Ectodermal cell (in vitro differentiated cells): ENCODE measurements around the gene TP53I11.

Experiments used
- H3K27ac ChIP-seq: 2 replicates; pipeline ENCODE4 v1.7.0; 2013; ENCODE audit warnings: mild to moderate bottlenecking, low read depth, low read length; ENCODE audit not compliant: insufficient read depth, poor library complexity, severe bottlenecking
- H3K27me3 ChIP-seq: 2 replicates; pipeline ENCODE4 v1.7.0; 2013; ENCODE audit warnings: mild to moderate bottlenecking, low read length; ENCODE audit not compliant: insufficient read depth, control insufficient read depth, poor library complexity, severe bottlenecking
- H3K36me3 ChIP-seq: one replicate; pipeline ENCODE4 v1.7.0; 2013; ENCODE audit warnings: low read length; ENCODE audit not compliant: control insufficient read depth, insufficient read depth
- H3K4me1 ChIP-seq: one replicate; pipeline ENCODE4 v1.7.0; 2013; ENCODE audit warnings: low read length; ENCODE audit not compliant: control insufficient read depth, insufficient read depth
- H3K4me3 ChIP-seq: 2 replicates; pipeline ENCODE4 v1.7.0; 2013; ENCODE audit warnings: low read depth, low read length, control low read depth; ENCODE audit not compliant: insufficient read depth
- H3K9me3 ChIP-seq: 2 replicates; pipeline ENCODE4 v1.7.0; 2013; ENCODE audit warnings: mild to moderate bottlenecking, low read length, moderate library complexity; ENCODE audit not compliant: control insufficient read depth
- WGBS, 2 experiments: methylation state at CpG; one replicate each; pipeline ENCODE4 v1.1.7; 2013; ENCODE audit warnings: missing lambda C conversion rate in 2 of 2; 5-methylcytosine and 5-hydroxymethylcytosine counted together

TP53I11 gene

DNA sequence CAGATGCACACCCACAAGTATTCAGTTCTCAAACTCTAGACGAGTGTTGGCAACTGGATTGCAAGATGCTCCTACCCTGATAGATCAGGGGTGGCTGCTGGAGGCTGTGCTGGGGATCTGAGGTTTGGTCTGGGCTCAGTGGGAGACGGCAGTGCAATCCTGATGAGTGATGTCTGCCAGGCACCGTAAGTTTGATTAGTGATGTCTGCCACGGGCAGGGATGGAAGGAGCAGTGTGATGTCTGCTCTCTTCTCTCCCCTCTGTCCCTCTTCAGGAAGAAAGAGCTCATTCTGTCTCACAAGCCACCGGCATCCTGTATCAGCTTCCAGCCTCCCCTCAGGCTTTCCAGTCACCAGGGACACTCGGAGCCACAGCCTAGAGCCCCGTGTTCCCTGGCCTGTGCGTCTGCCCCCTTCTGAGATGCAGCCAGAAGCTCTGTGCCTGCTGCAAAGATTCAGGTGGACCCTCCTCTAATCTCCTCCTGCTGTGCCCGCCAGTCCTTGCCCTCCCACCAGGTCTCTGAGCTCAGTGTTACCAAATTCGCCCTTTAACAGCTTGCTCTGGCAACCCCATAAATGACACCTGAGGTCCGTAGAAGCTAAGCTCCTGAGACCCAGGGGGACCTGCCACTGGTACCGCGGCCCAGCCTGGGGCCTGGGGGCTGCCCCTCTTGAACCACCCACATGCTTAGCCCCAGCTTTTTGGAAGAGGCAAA is 19.9 kb downstream of the TP53I11 start:
- Histone ChIP-seq H3K27me3 (no peaks in the 10 kb centered on the region), H3K4me3 (no peak overlapping the region), H3K4me1 (peaks cover 18% of the 10 kb centered on the region), H3K36me3 (no peaks in the 10 kb centered on the region), H3K27ac (no peak overlapping the region), H3K9me3 (no peaks in the 10 kb centered on the region)
- WGBS, 2 experiments: 69 to 72% methylated on average over 13 of the region's 13 CpGs

DNA sequence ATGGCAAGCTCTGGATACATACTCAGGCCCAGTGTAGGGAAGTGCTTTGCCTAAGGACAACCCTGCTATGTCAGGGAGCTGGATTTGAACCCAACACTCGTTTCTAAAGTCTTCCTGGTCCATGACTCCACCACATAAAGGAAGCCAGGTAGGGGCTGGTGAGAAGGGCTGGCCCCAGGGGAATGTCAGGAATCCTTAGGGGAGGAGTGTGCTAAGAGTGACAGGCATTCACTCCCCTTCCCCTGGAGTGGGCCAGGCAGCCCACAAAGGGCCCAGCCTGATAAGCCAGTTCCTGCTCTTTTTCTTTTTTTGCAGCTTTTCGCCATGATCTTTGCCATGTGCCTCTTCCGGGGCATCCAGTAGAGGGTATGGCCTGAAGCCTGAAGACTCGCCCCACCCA is 21.9 kb downstream of the TP53I11 start:
- Histone ChIP-seq H3K27me3 (no peaks in the 10 kb centered on the region), H3K4me1 (peaks cover 18% of the 10 kb centered on the region), H3K27ac (no peak overlapping the region), H3K4me3 (no peak overlapping the region), H3K9me3 (no peaks in the 10 kb centered on the region), H3K36me3 (no peaks in the 10 kb centered on the region)
- 69 to 70% methylated on average over 4 of the region's 4 CpGs for WGBS, 2 experiments

DNA sequence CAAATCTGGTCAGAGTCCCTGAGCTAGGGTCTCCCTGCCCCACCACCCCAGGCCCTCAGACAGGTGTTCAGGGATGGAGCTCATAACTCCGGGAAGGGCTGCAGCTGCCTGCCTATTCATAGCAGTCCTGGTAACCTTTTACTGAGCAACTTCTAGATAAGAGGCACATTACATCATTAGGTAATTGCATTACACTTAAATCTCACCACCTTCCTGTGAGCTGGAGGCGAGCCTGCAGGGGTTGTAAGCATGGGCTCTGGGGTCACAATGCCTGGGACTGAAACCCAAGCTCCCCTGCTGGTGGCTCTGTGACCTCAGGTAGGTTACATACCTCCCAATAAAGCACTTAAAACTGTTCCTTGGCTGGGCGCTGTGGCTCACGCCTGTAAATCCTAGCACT is 22.5 kb downstream of the TP53I11 start:
- peaks cover 18% of the 10 kb centered on the region for H3K4me1 ChIP-seq
- no peak overlapping the region for H3K27ac ChIP-seq
- H3K9me3 ChIP-seq: no peaks in the 10 kb centered on the region
- no peaks in the 10 kb centered on the region for H3K27me3 ChIP-seq
- H3K36me3 ChIP-seq: no peaks in the 10 kb centered on the region
- H3K4me3 ChIP-seq: no peak overlapping the region
- 91 to 96% methylated on average over 4 of the region's 4 CpGs for WGBS, 2 experiments

DNA sequence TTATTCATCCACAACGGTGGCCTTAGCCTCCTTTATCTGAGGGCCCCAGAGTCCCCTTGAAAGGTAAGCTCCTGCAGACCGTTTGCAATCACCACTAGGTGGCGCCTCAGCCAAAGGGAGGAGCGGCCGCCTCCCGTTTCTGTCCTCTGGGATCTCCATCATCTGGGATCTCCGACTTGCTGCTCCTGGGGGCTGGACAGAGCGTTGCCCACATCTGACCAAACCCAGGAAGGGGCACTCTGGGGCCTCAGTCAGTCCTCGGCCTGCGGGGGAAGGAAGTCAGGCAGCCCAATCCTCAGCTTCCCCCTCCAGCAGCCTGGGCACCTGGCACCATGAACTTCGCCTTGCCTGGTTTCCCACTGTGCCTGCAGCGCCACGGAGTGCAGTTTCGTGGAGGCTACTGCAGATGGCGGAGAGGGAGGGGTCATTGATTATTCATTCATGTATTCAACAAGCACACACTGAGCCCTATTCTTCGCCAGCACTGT is 23.5 kb downstream of the TP53I11 start:
- Histone ChIP-seq H3K4me1 (peaks cover 18% of the 10 kb centered on the region), H3K36me3 (no peaks in the 10 kb centered on the region), H3K27me3 (no peaks in the 10 kb centered on the region), H3K4me3 (no peak overlapping the region), H3K27ac (no peak overlapping the region), H3K9me3 (no peaks in the 10 kb centered on the region)
- 34 to 36% methylated on average over 16 of the region's 16 CpGs for WGBS, 2 experiments

DNA sequence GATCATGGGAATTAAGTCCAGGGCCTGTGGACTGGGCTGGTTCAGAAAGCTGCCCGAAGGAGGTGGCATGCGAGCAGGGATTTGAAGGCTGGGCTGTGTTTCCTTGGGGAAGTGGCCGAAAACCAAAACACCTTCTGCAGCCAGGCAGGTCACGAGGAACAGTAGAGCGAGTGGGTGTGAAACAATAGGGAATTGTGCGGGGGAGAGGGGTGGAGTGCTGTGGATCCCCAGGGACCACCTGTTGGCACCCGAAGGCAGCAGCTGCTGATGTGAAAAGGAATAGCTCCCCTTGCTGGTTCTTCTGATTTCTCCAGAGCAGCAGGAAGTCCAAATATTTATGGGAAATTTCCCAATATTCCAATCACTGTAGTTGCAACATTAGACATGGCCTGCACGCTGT is 24.6 kb downstream of the TP53I11 start:
- 87 to 89% methylated on average over 8 of the region's 8 CpGs for WGBS, 2 experiments
- Histone ChIP-seq H3K27me3 (no peaks in the 10 kb centered on the region), H3K36me3 (no peaks in the 10 kb centered on the region), H3K4me1 (peaks cover 14% of the 10 kb centered on the region), H3K27ac (no peak overlapping the region), H3K4me3 (no peak overlapping the region), H3K9me3 (no peaks in the 10 kb centered on the region)

DNA sequence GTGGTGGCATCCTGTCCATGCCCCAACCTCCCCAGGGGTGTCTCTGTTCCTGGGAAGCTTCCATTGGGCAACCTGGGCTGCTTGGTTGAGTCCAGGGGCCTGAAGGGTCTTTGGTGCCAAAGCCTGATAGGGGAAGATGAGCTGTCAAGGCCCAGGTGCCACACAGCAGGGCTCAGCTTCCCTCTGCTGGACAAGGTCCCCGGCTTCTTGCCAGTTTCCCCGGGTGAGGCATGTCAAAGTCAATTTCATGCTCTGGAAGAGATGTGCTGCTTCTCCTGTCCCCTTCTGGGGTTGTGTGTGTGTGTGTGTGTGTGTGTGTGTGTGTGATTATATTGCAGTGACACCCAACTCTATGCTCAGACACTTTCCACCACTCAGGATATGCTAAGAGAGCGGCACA is 26.9 kb downstream of the TP53I11 start:
- Histone ChIP-seq H3K4me1 (peaks cover 2% of the 10 kb centered on the region), H3K27ac (no peak overlapping the region), H3K27me3 (no peaks in the 10 kb centered on the region), H3K36me3 (no peaks in the 10 kb centered on the region), H3K4me3 (no peak overlapping the region), H3K9me3 (no peaks in the 10 kb centered on the region)
- WGBS, 2 experiments: 94 to 97% methylated on average over 3 of the region's 3 CpGs

DNA sequence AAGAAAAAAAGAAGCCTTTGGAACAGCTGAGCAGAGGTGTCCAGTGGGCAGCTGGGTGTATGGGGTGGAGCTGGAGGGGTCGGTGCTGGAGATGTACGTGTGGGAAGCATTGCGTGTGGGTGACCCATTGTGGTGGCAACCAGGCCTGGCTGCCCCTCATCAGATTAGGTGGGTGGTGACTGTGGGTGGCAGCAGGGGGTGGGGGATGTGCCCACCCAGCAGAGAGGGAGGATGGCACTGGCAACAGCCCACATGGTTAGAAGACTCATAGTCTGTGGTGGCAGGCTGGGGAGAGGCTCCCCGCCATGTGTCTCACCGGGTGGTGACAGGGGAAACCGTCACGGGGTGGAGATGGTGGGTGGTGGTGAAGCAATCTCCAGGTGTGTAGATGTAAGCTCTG is 27.6 kb downstream of the TP53I11 start:
- 94% methylated on average over 7 of the region's 7 CpGs for WGBS, 2 experiments
- H3K4me3 ChIP-seq: no peak overlapping the region

DNA sequence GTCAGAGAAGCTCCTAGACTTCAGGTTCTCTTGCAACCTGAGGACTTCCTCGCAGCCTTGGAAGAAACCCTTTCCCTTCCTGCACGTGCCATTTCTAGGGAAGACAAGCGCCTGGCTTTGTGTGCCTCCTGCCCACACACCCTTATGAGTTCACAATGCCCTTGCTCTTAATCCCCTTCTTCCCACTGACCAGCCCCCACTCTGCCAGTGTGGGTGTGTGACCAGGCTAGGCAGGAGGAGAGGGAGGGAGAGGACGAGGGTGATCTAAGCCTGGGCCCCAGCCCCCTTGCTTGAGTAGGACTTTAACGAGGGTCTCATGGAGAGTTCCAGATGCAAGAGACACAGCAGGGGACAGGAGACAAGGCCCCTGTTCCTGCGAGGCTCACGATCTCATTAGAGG is 30.2 kb downstream of the TP53I11 start:
- Histone ChIP-seq H3K27ac (no peak overlapping the region), H3K4me3 (no peak overlapping the region), H3K9me3 (no peaks in the 10 kb centered on the region), H3K4me1 (no peaks in the 10 kb centered on the region), H3K27me3 (no peaks in the 10 kb centered on the region), H3K36me3 (no peaks in the 10 kb centered on the region)
- 85 to 86% methylated on average over 7 of the region's 7 CpGs for WGBS, 2 experiments

More for the DNA sequence above, 27.6 kb downstream of the TP53I11 start:
- Histone ChIP-seq H3K27me3 (no peaks in the 10 kb centered on the region), H3K36me3 (no peaks in the 10 kb centered on the region), H3K9me3 (no peaks in the 10 kb centered on the region), H3K27ac (no peak overlapping the region), H3K4me1 (no peaks in the 10 kb centered on the region)

DNA sequence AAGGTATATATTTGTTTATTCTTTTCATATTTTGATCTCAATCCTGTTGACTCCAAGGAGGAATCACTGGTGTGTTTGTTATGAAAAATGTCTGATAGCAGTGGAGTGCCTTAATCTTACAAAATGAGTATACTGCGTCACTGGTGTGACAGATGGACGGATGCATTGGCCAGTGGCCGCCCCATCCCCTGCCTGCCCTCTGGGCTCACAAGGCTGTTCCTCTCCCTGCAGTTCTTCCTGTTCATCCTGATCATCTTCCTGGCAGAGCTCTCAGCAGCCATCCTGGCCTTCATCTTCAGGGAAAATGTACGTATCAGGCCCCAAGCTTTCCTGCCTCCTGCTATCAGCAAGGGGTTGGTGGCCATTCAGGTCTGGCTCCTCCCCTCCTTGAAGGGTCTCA is 32.9 kb downstream of the TP53I11 start:
- H3K9me3 ChIP-seq: no peaks in the 10 kb centered on the region
- H3K36me3 ChIP-seq: no peaks in the 10 kb centered on the region
- H3K27me3 ChIP-seq: no peaks in the 10 kb centered on the region
- no peak overlapping the region for H3K27ac ChIP-seq
- 94 to 95% methylated on average over 4 of the region's 4 CpGs for WGBS, 2 experiments
- H3K4me3 ChIP-seq: no peak overlapping the region
- no peaks in the 10 kb centered on the region for H3K4me1 ChIP-seq

DNA sequence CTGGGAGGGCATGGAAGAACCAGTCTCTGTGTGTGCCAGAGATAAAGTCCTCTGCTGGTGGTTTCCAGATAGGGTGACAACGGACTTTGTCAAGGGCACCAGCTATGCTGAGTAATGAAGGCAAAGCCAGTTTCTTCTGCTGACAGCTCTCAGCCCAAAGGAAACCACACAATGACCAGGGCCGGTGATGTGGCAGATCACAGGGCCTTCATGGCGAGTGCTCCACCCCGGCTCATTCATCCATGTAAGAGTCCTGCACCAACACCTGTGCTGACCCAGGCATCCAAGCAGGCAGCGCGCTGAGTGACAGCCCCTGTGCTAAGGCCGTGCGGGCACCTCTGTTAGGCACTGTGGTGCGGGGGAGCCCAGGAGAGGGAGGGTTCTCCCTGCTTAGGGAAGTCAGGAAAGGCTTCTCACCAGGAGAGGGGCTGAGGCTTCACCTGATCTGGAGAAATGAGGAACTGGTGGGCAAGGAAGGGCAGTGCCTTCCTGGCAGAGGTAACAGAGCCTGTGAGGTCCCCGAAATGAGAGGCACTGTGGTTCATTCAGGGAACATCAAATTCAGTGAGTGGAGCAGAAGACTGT is 33.8 kb downstream of the TP53I11 start:
- H3K27ac ChIP-seq: no peak overlapping the region
- no peaks in the 10 kb centered on the region for H3K9me3 ChIP-seq
- 85% methylated on average over 10 of the region's 10 CpGs for WGBS, 2 experiments
- H3K27me3 ChIP-seq: no peaks in the 10 kb centered on the region
- H3K36me3 ChIP-seq: no peaks in the 10 kb centered on the region
- no peak overlapping the region for H3K4me3 ChIP-seq
- peaks cover 4% of the 10 kb centered on the region for H3K4me1 ChIP-seq
